GM04503 (cell line): Measurements from ENCODE around the gene ATP8B1.
"Not testable (repeated sequence)": the region's sequence is repeated elsewhere in the genome, so short reads cannot be mapped to it uniquely, and the experiment has no call there.

Experiments
- DNase-seq: peaks from one replicate; pipeline ENCODE4 v3.0.0-alpha.2; 2012; ENCODE audit warnings: low read depth

The ATP8B1 gene

DNA sequence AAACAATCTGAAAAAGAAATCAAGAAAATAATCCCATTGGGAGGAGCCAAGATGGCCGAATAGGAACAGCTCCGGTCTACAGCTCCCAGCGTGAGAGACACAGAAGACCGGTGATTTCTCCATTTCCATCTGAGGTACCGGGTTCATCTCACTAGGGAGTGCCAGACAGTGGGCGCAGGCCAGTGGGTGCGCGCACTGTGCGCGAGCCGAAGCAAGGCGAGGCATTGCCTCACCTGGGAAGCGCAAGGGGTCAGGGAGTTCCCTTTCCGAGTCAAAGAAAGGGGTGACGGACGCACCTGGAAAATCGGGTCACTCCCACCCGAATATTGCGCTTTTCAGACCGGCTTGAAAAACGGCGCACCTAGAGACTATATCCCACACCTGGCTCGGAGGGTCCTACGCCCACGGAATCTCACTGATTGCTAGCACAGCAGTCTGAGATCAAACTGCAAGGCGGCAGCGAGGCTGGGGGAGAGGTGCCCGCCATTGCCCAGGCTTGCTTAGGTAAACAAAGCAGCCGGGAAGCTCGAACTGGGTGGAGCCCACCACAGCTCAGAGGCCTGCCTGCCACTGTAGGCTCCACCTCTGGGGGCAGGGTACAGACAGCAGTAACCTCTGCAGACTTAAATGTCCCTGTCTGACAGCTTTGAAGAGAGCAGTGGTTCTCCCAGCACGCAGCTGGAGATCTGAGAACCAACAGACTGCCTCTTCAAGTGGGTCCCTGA lies 83.7 kb downstream of the ATP8B1 start:
- not testable (repeated sequence) for DNase-seq

DNA sequence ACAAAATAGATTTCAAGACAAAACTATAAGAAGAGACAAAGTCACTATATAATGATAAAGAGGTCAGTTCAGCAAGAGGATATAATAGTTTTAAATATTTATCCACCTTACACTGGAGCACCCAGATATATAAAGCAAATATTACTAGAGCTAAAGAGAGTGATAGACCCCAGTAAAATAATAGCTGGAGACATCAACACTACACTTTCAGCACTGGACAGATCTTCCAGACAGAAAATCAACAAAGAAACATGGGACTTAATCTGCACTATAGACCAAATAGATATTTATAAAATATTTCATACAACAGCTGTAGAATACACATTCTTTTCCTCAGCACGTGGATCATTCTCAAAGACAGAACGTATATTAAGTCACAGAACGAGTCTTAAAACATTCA lies 86.6 kb downstream of the ATP8B1 start:
- no peak for DNase-seq

DNA sequence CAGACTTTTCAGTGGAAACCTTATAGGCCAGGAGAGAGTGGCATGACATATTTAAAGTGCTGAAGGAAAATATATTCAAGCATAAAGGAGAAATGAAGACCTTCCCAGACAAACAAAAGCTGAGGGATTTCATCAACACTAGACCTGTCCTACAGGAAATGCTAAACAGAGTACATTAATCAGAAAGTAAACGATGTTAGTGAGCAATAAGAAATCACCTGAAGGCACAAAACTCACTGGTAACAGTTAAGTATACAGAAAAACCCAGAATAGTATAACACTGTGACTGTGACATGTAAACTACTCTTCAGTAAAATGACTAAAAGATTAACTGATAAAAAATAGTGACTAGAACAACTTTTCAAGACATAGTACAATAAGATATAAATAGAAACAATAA lies 87.4 kb downstream of the ATP8B1 start:
- no peak for DNase-seq

DNA sequence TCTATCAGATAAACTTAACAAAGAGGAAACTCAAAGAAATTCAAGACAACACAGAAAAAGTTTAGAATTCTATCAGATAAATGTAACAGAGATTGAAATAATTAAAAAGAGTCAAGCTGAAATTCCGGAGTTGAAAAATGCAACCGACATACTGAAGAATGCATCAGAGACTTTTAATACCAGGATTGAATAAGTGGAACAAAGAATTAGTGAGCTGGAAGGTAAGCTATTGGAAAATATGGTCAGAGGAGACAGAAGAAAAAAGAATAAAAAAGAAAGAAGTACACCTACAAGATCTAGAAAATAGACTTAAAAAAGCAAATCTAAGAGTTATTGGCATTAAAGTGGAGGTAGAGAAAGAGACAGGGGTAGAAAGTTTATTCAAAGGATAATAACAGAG lies 88.0 kb downstream of the ATP8B1 start:
- DNase-seq = no peak

DNA sequence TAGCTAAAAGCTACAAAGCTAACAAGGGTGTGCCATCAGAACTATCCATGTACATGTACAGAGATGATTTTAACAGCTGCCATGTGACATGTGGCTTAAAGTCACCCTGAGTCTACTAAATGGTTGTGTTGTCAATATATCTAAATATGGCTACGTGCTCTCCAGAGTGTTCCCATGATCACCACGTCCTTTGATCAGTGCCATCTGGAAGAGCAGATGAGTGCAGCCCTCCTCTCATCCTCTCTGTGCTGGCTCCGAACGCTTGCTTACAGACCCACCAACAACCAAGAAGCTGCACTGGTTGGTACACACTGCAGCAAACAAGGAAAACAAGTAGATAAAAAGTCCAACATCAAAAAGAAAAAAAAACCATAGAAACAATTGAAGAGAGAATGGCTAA lies 92.9 kb downstream of the ATP8B1 start:
- DNase-seq = no peak

DNA sequence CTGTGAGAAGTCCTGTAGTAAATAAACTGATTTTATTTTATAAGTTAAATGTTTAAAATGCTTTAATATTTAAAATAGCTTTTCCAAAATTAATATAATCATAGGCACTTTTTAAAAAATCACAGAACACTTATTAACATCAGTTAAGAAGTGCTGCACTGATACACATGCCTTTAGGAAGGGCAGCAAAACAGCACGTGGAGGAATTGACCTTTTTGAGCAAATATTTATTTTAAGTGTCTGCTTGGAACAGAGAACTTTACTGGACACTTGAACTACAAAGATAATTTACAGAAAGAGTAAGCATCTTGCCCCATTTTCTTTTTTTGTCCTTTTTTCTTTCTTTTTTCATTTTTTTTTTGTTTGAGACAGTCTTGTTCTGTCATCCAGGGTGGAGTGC lies 93.8 kb downstream of the ATP8B1 start:
- no peak for DNase-seq

DNA sequence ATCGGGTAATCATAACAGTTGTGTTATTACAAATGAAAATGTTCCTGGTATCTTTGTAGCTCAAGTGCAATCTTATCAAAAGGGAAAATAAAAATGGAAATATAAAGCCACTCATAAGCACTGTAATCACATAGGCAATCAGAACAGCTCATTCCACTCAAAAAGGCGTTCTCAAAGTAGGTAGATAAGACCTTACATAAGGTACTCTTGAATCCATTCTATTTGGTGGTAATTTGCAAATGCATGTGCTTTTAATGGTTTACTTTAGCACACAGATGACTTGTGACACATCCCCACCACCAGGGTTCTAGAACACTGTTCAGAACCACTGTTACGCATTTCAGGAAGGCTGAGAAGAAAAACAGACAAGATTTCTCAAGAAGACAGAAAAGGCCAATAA lies 94.8 kb downstream of the ATP8B1 start:
- DNase-seq = no peak

DNA sequence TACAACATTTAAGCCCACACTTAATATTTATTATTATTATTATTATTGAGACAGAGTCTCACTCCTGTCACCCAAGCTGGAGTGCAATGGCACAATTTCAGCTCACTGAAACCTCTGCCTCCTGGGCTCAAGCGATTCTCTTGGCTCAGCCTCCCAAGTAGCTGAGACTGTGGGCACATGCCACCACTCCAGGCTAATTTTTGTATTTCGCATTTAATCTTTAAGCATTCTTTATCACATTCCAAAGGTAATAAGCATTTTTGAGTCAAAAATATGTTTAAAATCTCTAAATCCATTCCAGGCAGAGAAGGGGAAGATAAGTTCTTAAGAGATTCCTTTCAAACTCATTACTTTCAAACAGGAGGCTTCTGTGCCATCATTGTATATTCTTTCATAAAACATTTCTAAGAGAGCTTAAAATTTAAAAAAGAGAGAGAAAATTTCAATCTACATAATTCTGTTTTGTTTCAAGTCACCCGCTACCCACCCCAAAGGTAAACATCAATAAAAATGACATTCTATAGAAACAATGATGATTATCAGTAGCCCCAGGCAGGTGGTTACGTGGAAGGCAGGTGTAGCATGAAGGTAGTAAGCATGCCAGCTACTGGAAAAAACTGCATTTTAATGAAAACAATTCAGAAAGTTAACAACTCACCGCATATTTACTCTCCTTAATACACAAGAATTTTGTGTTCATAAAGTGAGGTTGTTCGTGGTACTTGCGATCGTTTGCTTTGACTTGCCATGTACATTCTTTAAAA lies 97.1 kb downstream of the ATP8B1 start:
- no peak for DNase-seq

DNA sequence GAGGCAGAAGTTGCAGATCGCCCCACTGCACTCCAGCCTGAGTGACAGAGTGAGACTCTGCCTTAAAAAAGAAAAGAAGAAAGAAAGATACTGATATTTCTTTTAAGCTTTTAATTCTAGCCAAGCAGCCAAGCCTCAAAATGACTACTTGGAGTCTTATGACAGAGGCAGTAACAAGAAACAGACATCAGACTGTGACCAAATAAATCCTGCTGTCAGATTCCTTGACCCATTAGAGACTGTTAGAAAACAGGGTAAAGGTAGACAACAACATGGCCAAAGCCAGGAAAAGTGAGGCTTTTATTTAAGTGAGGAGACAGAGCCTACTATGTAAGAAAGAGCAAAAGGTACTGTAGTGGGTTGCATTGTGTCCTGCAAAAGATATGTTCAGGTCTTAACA lies 98.1 kb downstream of the ATP8B1 start:
- DNase-seq = no peak

DNA sequence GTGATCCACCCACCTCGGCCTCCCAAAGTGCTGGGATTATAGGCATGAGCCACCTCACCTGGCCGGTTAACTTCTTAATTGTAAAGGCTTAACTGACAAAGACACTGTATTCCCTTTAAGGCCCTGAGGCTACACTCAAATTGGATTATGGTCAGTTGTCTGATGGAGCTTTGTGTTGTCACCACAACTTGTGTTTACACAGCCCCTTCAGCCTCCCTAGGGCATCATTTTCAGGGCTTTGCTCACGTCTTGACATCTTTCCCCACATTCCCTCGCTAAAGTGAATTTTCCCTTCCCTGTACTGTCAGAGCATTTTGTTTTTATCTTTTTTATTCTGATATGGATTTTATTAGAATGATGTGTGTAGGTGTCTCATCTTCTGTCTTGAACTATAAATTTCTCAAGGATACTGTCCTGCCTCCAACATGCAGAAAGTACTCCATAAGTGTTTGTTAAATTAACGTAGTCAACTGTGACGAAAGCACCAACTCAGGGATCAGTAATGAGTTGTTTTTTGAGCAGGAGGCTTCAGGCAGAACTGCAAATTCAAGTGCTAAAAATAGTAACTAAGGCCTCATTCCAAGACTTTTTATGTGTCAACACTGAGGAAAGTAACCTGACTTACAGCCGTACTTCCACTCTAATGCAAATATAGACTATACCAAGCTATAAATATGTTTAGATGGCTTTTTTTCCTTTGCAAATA lies 104.4 kb downstream of the ATP8B1 start:
- DNase-seq = peak; percentile 34

DNA sequence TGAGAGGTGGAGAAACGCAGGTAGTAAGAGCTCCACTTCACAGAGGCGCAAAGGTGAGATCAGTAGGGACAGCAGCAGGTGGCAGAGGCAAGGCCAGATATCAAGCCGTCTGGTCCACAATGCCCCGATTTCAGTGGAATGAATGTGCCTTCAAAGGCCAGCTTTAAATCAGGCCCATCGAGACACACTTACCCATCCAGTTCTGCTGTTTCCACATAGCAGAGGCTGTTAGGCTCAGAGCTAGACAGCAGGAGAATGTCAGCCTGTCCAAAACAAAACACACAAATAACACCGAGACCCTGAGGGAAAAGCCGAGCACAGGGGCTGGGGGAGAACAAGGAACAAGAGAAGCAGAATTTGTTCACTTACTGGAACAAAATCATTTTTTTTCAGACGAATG lies 105.7 kb downstream of the ATP8B1 start:
- DNase-seq = no peak

DNA sequence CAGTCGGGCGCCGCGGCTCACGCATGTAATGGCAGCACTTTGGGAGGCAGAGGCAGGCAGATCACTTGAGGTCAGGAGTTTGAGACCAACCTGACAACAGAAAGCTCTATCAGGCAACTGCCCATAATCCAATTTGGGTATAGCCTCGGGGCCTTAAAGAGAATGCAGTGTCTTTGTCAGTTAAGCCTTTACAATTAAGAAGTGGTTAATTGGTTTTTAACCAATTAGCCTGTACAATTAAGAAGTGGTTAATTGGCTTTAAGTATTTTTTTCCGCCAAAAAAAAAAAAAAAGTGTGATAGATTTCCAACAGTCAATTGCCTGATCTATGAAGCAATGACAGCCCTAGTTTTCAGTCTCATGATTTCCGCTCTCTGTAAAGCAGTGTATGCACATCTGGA lies 106.8 kb downstream of the ATP8B1 start:
- no peak for DNase-seq

DNA sequence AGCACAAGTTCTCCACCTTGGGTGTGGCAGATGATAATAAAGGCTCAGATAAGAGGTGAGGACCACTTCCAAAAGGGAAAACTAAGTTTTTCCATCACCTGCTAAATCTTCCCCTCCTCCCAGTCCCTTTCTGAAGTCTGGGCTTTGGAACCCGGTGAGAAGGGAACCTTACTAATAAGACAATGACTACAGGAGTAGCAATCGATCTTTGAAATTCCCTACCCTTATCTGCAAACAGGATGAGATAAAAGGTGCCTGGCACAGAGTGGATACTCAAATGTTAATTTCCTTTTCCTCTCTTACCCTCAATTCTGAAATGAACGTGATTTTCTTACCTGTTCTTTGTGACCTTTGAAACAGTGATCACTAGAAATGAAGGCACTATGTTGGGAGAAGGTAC lies 111.8 kb downstream of the ATP8B1 start:
- DNase-seq = no peak

DNA sequence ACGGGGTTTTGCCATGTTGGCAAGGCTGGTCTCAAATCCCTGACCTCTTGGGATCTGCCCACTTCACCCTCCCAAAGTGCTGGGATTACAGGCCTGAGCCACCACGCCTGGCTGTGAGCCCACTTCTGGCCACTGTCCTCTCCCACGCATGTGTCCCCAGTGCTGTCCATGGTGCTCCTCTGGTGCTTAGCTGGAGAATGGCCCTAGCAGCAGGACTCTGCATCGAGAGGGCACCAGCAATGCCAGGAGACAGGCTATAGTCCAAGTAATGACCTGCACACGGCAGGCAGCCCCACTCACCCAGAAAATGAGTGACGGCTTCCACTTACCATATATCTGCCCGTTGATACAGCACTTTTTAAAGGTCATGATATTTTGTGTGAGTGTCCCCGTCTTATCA lies 115.1 kb downstream of the ATP8B1 start:
- DNase-seq = no peak

DNA sequence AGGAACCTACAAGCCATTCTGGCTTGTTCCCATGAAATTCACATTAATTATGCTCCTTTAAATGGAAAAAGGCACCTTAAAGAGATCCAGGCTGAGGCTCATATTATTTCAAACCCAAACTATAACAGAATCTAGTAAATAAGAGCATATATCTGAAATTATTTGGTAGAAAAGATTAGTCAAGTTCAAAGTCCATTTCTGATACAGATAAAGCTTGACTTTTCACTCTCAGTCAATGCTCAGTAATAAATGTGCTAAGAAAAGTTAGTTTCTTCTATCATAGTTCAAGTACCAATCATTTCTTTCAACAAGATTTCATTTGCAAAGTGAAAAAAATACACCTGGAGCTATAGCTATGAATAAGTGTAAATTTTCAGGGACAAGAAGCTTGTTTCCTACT lies 119.6 kb downstream of the ATP8B1 start:
- no peak for DNase-seq

DNA sequence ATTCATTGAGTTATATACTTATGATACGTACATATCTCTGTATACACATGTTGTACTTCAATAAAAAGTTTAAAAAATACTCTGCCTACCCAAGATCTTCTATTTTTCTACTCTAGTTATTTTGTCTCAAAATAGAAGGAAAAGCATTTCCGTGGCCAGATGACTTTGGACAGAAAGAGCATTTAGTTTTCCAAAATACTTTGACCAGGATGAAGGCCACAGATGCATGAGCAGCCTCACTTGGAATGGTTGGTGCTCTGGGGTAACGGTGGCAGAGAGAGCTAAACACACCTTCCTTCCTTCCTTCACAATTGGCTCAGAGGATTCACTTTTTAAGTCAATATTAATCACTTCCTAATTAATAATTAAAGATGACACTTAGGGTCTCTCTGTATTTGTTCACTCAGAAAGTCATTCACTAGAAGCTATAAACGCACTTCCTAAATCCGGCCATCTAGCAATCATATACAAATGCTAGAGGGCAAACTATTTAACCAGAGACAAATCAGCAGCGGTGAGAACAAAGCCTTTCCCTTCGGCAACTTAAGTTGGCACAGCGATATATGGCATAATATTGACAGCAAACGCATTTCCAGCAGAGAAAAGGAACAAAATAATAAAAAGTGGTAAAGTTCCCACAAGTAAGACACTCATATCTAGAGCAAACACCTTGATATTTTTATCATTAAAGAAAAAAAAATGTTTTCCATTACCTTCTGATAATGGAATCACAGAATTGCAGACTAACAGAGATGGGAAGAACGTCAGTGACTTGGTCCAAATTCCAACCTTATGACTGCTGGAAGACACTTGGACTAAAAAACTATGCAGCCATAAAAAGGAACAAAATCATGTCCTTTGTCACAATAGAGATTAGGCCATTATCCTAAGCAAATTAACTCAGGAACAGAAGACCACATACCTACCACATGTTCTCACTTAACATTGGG lies 125.6 kb downstream of the ATP8B1 start:
- DNase-seq = no peak

DNA sequence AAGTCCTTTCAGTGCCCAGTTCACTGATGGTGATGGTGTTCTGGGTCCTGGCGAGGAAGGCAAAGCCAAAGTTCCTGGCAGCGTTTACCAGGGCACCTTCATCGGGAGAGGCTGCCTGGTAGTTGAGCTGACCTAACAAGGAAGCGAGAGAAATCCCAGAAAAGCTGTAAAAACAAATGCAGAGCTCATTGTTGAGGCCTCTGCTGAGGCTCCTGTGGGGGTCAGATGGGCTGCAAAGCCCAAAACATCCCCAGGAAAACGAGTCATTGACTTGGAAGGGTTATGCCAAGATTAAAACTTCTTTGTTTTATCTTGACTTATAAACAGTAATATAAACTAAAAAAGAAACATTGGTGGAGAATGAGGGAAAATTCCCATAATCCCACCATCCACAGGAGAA lies 128.2 kb downstream of the ATP8B1 start:
- DNase-seq = no peak

DNA sequence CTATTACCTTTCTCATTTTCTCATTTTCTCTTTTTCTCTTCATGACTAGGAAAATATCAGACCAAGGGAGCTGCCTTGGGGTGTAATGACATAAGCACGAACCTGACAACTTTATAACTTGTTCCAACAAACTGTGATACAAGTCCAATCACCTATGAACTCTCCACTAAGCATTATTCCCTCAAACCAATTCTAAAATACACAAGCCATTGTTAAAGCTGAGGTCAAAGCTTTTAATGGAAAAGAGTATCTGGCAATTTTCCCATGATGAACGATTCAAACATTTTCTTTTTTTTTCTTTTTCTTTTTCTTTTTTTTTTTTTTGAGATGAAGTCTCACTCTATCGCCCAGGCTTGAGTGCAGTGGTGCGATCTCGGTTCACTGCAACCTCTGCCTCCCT lies 133.1 kb downstream of the ATP8B1 start:
- DNase-seq = no peak

DNA sequence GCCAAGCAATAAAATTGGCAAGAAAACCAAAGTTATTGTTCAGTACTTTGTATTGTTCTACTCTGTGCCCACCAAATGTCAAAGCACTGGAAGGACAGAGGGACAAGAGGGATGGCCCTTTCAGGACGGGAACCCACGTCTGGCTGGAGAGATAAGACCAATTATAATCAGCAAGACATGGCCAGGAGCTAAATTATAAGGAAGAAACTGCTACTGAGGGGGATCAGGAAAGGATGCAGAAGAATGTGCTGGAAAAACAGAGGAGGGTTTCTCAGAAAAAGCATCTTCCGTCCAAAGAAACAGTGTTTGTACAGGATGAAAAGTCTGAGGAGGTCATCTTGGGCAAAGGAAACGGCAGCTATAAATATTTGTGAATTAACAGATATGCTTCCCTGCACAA lies 135.1 kb downstream of the ATP8B1 start:
- DNase-seq = no peak

DNA sequence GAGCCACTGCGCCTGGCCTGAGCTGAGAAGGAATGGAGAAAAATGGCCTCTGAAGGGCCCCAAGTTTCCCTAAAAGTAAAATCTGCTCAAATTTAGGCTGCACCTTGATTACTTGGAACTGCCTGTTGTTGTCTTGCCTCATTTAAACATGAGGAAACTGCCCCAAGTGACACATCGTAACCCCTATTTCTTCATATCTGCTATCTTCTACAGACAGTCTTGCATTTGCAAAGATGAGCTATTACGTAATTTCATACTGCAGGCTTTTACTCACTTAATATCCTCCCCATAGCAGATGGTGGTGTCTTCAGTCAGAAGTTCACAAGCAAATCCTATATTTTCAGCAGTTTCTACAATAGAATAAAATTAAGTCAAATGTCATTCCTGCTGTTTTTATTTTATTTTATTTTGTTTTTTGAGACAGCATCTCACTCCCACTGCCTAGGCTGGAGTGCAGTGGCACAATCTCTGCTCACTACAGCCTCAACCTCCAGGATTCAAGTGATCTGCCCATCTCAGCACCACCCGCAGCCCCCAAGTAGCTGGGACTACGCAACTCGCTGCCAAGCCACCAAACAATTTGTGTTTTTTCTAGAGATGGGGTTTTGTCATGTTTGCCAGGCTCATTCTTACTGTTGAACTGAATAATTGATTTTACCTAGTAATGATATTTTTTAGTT lies 136.2 kb downstream of the ATP8B1 start:
- DNase-seq = peak; percentile 57

DNA sequence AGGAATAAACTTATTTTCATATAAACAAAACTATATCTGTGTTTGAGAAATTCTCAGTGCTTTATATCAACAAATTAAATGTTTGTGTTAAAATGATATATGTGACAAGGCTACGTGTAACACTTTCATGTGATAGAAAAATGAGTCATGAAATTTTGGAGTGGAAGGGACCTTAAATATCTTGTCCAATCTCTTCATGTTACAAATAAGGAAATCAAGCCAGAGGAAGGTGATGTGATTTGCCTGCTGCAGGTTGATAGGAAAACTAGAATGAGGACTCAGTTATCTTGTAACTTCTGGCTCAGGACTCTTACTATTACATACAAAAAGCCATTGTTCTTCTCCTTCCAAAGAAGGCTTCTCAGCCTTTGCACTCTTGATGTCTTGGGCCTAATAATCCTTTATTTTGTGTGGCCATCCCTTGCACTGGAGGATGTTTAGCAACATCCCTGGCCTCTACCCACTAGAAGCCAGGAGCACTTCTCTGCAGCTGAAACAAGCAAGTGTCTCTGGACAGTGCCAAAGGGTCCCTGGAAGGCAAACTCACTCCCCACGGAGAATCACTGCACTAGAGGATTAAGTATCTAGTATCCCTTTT lies 138.4 kb downstream of the ATP8B1 start:
- no peak for DNase-seq
